Stimulated activated naive CD8-positive, alpha-beta T cell treated with anti-CD3 and anti-CD28 coated beads, Interleukin-15, Interleukin-2, amounts not matched to agents 100 U/mL and 50 U/mL, for 24 hours (primary cell): ENCODE data around the gene FAM53B.
"Not testable (repeated sequence)": the region's sequence is repeated elsewhere in the genome, so short reads cannot be mapped to it uniquely, and the experiment has no call there.

Experiments
- ATAC-seq: fragments of 150-1000 bp; cut with Tn5 transposase; one replicate; pipeline ENCODE4 v1.10.0; 2021
- DNase-seq: peaks from one replicate; pipeline ENCODE4 v3.0.0; 2021

The FAM53B gene

DNA sequence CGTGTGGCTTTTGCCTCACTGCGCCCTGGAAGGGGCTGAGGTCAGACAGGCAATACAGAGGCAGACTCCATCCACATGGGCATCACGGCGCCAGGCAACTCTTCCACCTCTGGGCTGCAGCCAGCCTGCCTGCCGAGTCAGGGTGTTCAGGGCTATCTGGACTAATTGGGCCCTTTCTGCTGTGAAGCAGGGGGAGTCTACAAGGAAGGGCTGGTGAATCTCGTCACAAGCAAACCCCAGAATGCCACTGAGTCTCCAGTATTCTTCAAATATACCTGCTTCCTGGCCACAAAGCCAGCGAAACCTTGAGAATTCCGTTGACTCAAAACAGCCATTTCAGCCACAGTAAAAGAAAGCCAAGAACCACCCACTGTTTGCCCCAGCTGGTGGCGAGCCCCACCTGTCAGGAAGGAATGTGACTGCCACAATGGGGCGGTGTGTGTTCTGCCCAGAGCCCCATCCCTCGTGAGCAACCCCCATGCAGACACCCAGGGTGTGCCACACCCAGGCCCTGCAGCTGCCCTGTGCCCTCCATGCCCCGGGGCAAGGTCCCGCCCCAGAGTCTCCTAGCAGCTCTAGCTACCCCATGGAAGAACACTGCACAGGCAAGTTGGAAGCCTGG, 117.3 kb downstream of the FAM53B start:
- DNase-seq (peak; percentile 68), ATAC-seq (peak; percentile 86)

DNA sequence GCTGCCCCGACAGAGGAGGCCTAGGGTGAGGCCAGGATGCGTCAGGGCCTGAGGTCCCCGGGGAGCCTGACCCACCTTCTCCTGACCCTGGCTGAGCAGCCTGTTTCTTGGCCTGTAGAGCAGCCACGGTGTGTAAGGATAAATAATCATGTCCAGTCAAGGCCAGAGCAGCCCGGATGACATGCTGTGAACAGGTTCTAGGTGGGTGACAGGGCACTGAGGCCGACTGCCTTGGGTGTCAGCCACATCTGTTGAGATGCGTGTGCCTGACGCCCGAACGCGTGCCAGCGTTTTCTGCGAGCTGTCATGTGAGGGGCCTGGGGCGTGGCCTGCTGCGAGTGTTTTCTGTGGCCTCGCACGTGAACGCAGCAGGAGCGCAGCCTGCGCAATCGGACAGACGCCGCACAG, 118.3 kb downstream of the FAM53B start:
- DNase-seq: no peak
- ATAC-seq: no peak

DNA sequence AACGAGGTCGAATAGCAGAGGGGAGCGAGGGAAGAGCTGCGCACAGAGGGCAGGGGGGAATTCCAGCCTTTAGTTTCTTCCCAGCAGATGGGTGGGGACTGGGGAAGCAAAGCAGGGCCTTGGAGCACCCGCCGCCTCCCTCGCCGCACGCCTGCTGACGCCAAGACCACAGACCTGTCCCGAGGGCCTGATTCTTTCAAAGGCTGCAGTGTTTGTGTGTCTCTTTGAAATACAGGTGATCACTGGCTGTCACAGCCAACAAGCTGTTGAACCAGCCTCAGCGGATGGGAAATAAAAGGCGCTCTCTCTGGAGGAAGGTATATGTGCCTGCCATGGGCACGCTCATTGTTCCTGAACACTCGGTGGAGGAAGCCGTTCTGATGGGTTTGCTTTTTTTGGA, 119.3 kb downstream of the FAM53B start:
- DNase-seq: no peak

DNA sequence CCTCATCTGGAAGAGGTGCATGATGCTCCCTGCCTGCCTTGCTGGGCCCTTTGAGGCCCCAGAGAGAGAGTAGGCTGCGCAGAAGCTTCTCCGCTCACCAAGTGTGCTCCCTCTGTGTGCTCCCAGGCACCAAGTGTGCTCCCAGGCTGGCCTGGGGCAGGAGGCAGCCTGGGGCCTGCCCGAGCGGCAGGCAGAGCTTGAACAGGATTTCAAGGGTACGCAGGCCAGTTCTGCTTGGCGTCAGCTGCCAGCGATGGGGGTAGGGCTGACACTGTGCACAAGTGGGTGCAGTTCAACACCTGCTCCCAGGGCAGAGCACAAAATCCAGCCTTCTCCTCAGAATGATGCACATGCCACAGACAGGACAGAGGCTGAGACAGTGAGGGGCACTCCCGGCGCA, 119.7 kb downstream of the FAM53B start:
- DNase-seq (no peak), ATAC-seq (no peak)

More for the DNA sequence above, 119.3 kb downstream of the FAM53B start:
- no peak for ATAC-seq

GRCh38 chr10:124624006-124624405, 120.2 kb downstream of the FAM53B start:
- no peak for ATAC-seq
- no peak for DNase-seq

GRCh38 chr10:124622866-124623536, 121.2 kb downstream of the FAM53B start:
- DNase-seq: no peak
- no peak for ATAC-seq

GRCh38 chr10:124622158-124622557, 122.0 kb downstream of the FAM53B start:
- ATAC-seq: no peak

GRCh38 chr10:124621637-124622036, 122.5 kb downstream of the FAM53B start:
- ATAC-seq: no peak
- no peak for DNase-seq

More at GRCh38 chr10:124622158-124622557, 122.0 kb downstream of the FAM53B start:
- no peak for DNase-seq

DNA sequence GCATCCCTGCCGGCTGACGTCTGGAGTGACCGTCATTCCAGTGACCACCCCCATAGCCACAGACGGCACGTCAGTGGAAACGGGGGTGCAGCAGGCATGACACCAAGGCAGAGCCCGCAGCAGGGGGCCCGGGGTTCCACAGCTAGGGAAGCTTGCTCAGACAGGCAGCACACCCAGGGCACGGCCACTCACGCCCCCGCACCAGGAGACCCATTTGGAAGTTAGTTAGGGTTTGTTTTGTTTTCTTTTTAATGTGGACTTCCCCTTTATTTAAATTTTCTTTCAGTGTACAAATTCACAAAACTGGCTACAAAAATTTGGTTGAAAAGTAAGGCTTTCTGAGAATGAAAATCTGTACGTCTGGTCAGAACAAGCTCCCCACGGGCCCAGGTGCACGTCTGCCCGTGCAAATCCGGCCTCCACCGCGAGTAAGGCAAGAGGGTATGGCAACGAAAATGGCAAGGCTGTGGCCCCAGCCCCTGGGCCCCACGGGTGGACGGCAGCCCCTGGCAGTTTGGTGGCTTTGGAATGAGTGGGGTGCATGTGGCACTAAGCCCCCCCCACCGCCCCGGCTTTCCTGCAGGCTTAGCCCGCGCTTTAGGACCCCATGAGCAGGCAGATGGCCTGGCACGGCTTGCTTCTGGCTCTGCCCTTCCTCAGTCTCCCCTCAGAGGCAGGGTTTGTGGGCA, 124.2 kb downstream of the FAM53B start:
- no peak for ATAC-seq
- no peak for DNase-seq

DNA sequence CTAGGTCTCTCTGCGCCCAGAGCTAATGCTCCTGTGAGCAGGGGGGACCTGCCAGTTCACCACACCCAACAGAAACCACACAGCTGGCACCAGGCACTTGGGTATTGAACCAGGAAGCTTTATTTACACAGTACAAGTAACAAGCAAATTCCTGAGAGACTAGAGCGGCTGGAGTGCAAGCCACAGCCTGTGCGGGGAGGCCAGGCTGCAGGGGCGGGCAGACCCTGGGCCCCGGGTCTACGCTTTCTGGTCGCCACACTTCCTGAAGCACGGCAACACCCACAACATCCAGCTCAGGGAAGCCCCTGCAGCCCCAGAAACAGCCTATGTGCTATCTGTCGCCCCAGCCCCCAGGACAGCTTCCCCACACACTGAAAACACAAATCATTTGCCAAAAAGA, 125.0 kb downstream of the FAM53B start:
- no peak for DNase-seq

GRCh38 chr10:124618470-124619073, 125.6 kb downstream of the FAM53B start:
- ATAC-seq (no peak), DNase-seq (no peak)

More for the DNA sequence above, 125.0 kb downstream of the FAM53B start:
- ATAC-seq: no peak

DNA sequence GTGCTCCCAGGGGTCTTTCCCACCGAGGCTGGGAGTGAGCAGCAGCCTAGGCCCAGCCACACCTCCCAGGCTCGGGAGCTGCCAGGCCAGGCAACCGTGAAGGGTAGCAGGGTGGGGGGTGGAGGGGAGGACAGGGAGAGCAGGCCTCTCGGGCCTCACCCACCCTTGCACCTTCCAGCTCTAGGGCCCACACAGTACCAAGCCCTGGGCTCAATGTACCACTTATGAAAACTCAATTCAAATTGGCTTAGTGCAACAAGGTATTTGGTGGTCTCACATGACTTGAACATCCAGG, 127.4 kb downstream of the FAM53B start:
- DNase-seq (no peak), ATAC-seq (no peak)

- no peak for DNase-seq
- ATAC-seq: no peak
Measured at GRCh38 chr10:124616040-124616835, 127.9 kb downstream of the FAM53B start.

GRCh38 chr10:124615259-124615658, 128.9 kb downstream of the FAM53B start:
- ATAC-seq (no peak), DNase-seq (no peak)

- ATAC-seq (peak; percentile 51), DNase-seq (peak; percentile 77)
Measured at GRCh38 chr10:124614003-124614659, 130.0 kb downstream of the FAM53B start.

DNA sequence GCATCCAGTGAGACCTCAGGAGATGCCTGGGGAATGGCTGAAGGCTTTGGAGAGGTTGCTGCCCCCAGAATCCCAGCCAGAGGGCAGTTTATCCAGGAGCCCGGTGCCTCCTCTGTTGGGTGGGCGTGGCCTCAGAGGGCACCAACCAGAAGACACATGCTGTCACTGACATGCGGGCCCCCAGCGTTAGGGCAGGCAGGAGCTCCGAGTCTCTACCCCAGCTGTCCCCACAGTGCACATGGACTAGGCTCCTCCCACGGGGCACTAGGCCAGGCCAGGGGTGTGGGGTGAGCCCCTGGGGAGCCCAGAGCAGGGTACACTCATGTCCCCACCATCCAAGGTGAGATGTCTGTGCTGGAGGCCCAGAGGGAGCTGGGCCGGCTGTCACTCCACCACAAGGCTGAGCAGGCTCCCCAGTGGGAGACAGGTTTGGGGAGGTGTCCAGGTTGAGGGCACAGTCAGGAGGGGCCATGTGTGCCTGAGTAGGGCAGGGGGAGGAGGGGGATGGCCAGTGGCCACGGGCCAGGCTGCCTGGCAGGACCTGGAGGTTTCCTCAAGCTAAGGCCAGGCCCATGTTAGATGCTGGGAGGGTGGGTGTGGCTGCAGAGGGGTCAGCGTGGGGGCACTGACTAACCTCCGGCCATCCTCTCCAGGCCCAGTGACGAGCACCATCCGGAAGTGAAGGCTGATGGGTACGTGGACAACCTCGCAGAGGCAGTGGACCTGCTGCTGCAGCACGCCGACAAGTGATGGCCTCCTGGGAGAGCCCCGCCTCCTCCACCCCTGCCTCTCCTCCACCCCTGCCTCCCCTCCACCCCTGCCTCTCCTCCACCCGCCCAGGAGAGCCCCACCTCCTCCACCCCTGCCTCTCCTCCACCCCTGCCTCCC, 131.3 kb downstream of the FAM53B start:
- ATAC-seq: peak; percentile 12
- DNase-seq: no peak

- DNase-seq (peak; percentile 46), ATAC-seq (peak; percentile 14)
Measured at GRCh38 chr10:124611738-124612137, 132.4 kb downstream of the FAM53B start.

DNA sequence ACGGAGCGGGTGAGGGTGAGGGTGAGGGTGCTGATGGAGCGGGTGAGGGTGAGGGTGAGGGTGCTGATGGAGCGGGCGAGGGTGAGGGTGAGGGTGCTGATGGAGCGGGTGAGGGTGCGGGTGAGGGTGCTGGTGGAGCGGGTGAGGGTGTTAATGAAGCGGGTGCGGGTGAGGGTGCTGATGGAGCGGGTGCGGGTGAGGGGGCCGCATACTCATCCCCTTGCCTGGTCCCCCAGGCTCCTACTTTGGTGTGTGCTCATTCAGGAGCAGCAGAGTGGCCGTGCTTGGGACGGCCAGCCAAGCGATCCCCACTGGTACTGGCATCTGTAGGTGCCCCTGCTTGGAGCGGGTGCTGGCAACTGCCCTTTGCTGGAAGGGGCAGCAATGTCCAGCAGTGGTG, 133.3 kb downstream of the FAM53B start:
- not testable (repeated sequence) for ATAC-seq, DNase-seq

- DNase-seq, ATAC-seq: not testable (repeated sequence)
Measured at GRCh38 chr10:124610186-124610585, 134.0 kb downstream of the FAM53B start.

- ATAC-seq (no peak), DNase-seq (no peak)
Measured at GRCh38 chr10:124609698-124610097, 134.5 kb downstream of the FAM53B start.
